Thymus (tissue), 11 donors: ENCODE data around the gene ACVR1C. TPM values are rescaled to one million over a fixed set of nuclear protein-coding genes. Genes with fewer than 3 reads are reported as not detected.

Experiments used
- DNase-seq, 9 donors: peaks; one replicate each; pipeline ENCODE4 v3.0.0-alpha.2; 2013; ENCODE audit warnings: low spot score in 9 of 9, low read depth in 6 of 9, missing footprints in 1 of 9
- H3K27ac ChIP-seq, 2 donors: one replicate each; pipeline ENCODE4 v1.5.1; 2013; ENCODE audit warnings: control low read depth in 1 of 2, low read depth in 1 of 2, low read length in 1 of 2, mild to moderate bottlenecking in 1 of 2, moderate library complexity in 1 of 2
- H3K27me3 ChIP-seq, 2 donors: one replicate each; pipeline ENCODE4 v1.5.1; 2013; ENCODE audit warnings: low read length in 1 of 2; ENCODE audit not compliant: control insufficient read depth in 2 of 2, insufficient read depth in 1 of 2
- H3K36me3 ChIP-seq, 2 donors: one replicate each; pipeline ENCODE4 v1.5.1; 2013; ENCODE audit warnings: low read length in 1 of 2, mild to moderate bottlenecking in 1 of 2, moderate library complexity in 1 of 2; ENCODE audit not compliant: control insufficient read depth in 2 of 2, insufficient read depth in 2 of 2
- H3K4me1 ChIP-seq, 2 donors: one replicate each; pipeline ENCODE4 v1.5.1; 2013; ENCODE audit warnings: low read length in 2 of 2; ENCODE audit not compliant: control insufficient read depth in 2 of 2, insufficient read depth in 2 of 2
- H3K4me3 ChIP-seq, 2 donors: one replicate each; pipeline ENCODE4 v1.5.1; 2013; ENCODE audit warnings: low read length in 2 of 2, control low read depth in 1 of 2, mild to moderate bottlenecking in 1 of 2
- H3K9me3 ChIP-seq, 2 donors: one replicate each; pipeline ENCODE4 v1.5.1; 2013; ENCODE audit warnings: low read length in 1 of 2, mild to moderate bottlenecking in 1 of 2; ENCODE audit not compliant: control insufficient read depth in 2 of 2, insufficient read depth in 1 of 2
- WGBS: extraction: QIAGEN DNeasy Blood & Tissue Kit; methylation state at CpG from one replicate; pipeline ENCODE4 v1.1.7; 2013; 5-methylcytosine and 5-hydroxymethylcytosine counted together
- polyA plus RNA-seq: library from polyadenylated mRNA; stranded (reverse); fragments of 200-250 nt; gene quantifications from one replicate; pipeline ENCODE4 v1.2.3, GENCODE V29; 2013
- total RNA-seq: library from RNA; stranded (reverse); fragments of 120-200 nt; gene quantifications from one replicate; pipeline ENCODE4 v1.2.4, GENCODE V29; 2013
- donor health status: healthy.

The ACVR1C gene
- total and polyA plus RNA-seq, 2 donors = 0.23 to 0.24 TPM

DNA sequence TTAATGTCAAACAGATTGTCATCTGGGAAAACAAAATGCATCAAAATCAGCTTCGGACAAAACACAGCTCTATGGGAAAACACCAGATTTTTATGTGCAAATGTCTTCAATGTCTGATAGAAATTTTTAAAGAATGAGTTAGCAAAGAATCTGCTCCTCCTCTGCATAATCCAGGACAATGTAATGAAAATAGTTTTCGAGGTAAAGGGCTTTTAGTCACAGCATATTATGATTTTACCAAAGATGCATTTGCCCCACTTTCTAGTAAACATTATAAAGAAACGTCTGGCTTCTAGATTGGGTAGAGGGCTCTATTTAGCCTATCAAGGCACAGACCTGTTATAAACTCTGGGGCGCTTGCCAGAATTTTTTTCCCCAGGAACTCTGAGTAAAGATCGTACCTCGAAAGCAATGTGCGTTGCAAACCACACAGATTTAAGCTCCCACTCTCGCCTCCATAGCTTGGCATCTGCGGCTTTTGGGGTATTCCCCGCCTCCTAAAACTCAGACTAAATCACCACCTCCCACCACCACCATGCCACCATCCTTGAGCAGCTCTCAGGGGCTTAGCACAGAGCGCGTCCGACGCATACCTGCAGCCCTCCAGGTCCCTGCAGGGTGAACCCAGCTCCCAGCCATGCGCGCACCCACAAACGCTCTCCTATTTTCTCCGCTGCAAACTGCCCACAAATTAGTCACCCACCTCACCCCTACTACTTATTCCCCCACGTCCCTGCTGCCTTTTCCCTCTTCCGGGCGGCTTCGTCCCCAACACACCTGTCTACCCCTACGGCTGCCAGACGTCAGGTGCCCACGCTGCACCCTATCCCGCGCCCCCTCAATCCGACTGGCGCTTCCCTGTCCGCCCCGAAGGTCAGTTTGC is 829 bp downstream of the ACVR1C start:
- peak in 4 of 9 donors; percentile 0 to 22 (median 6) for DNase-seq
- Histone ChIP-seq H3K27me3 (peaks cover 2 to 27% of the 10 kb centered on the region in 2 donors), H3K4me1 (peaks cover 0 to 11% of the 10 kb centered on the region in 2 donors), H3K27ac (no peak overlapping the region), H3K4me3 (peak overlapping the region; percentile 28 to 52), H3K36me3 (no peaks in the 10 kb centered on the region), H3K9me3 (no peaks in the 10 kb centered on the region)
- 6% methylated on average over 31 of the region's 31 CpGs for WGBS

- peak in 1 of 9 donors; percentile 20 for DNase-seq
- H3K4me1 ChIP-seq = peaks cover 0 to 11% of the 10 kb centered on the region in 2 donors
- no peaks in the 10 kb centered on the region for H3K36me3 ChIP-seq
- no peaks in the 10 kb centered on the region for H3K9me3 ChIP-seq
- no peak overlapping the region for H3K27ac ChIP-seq
- no peak overlapping the region for H3K4me3 ChIP-seq
- H3K27me3 ChIP-seq = peaks cover 2 to 27% of the 10 kb centered on the region in 2 donors
Measured at GRCh38 chr2:157625296-157625695, 3.4 kb downstream of the ACVR1C start.

DNA sequence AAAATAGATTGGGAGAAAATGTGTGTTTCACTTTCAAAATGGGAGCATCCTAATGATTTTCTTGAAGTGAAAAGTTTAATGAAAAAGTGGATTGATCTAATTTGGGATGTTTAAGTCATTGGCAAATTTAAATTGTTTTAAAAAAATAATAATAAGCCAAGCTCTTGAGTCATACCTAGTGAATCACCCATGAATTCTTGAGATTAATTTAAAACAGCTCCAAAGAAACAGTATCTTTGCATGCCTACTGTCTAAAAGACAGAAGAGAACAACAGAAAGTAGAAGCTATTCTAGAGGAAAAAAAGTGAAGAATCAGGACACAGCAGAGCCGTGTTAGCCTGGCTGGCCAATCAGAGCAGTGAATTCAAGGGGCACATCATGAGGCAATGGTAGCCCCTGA is 7.7 kb downstream of the ACVR1C start:
- no peak overlapping the region for H3K27ac ChIP-seq
- no peak for DNase-seq
- H3K9me3 ChIP-seq = no peaks in the 10 kb centered on the region
- H3K27me3 ChIP-seq = no peaks in the 10 kb centered on the region
- no peaks in the 10 kb centered on the region for H3K4me1 ChIP-seq
- H3K36me3 ChIP-seq = no peaks in the 10 kb centered on the region
- no peak overlapping the region for H3K4me3 ChIP-seq
- WGBS = 85% methylated on average over 1 of the region's 1 CpG

DNA sequence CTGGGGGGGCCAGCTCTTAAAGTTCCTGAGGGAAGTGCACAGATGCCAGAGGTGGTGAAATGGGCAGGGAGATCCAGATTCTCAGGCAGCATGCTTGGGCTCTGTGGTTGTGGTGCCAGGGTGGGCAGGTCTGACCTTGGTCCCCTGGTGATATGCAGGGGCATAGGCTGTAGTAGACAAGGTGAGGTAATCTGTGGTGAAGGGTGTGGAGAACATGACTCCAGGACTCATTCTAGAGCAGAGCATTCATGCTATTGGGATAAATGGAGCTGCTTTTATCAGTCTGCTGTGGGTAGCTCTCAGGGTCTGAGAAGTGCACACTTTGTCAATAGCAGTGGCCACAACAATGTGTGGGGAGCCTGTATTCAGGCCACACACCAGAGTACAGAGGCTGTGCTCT is 16.9 kb downstream of the ACVR1C start:
- Histone ChIP-seq H3K4me3 (no peak overlapping the region), H3K36me3 (no peaks in the 10 kb centered on the region), H3K4me1 (no peaks in the 10 kb centered on the region), H3K27ac (no peak overlapping the region), H3K27me3 (no peaks in the 10 kb centered on the region), H3K9me3 (peaks cover 0 to 3% of the 10 kb centered on the region in 2 donors)
- no peak for DNase-seq

DNA sequence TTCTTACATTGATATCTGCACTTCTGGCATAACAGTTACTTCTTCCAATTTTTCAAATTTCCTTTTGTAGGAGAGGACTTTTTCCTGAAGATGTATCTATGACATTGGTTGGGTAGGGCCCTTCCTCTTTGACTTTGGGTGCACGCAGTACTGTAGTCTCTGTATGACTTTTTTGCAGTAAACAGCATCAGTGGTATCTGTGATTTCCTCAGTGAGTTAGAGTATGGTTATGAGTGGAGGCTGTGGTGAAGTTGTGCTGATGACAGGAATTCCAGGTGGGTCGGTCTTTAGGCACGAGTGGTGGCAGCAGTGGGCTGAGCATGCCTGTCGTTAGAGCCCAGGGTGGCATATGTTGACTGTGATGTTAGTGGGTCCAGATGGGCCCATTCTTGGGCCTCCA is 17.6 kb downstream of the ACVR1C start:
- no peak overlapping the region for H3K27ac ChIP-seq

GRCh38 chr2:157606534-157606933 is 22.1 kb downstream of the ACVR1C start:
- Histone ChIP-seq H3K27me3 (no peaks in the 10 kb centered on the region), H3K36me3 (no peaks in the 10 kb centered on the region), H3K9me3 (peaks cover 0 to 3% of the 10 kb centered on the region in 2 donors), H3K4me1 (no peaks in the 10 kb centered on the region), H3K4me3 (no peak overlapping the region), H3K27ac (no peak overlapping the region)
- no peak for DNase-seq

More for the DNA sequence above, 17.6 kb downstream of the ACVR1C start:
- no peak for DNase-seq
- 98% methylated on average over 4 of the region's 4 CpGs for WGBS
- no peaks in the 10 kb centered on the region for H3K27me3 ChIP-seq
- H3K4me1 ChIP-seq = no peaks in the 10 kb centered on the region
- H3K9me3 ChIP-seq = peaks cover 0 to 3% of the 10 kb centered on the region in 2 donors
- no peak overlapping the region for H3K4me3 ChIP-seq
- H3K36me3 ChIP-seq = no peaks in the 10 kb centered on the region

GRCh38 chr2:157603198-157603597 is 25.5 kb downstream of the ACVR1C start:
- no peak overlapping the region for H3K4me3 ChIP-seq
- no peaks in the 10 kb centered on the region for H3K36me3 ChIP-seq
- 98% methylated on average over 1 of the region's 1 CpG for WGBS
- H3K27me3 ChIP-seq = no peaks in the 10 kb centered on the region
- DNase-seq = no peak
- no peak overlapping the region for H3K27ac ChIP-seq
- H3K4me1 ChIP-seq = no peaks in the 10 kb centered on the region
- H3K9me3 ChIP-seq = no peaks in the 10 kb centered on the region

DNA sequence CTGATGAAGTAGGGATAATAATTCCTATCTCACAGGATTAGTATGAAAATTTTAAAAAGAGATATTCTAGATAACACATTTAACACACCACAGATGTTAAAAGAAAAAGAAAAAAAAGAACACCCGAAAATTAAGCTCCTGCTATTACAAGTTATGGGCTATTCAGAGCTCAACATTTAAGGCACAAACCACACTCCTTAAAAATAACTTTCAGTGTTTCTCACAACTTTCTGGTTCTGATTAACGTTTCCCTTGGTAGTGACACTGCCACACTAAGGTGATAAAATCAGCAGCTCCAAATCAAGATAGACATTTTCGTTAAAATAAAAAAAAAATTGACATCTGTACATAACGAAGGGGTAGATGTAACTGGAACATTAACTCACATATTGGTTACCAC is 26.9 kb downstream of the ACVR1C start:
- Histone ChIP-seq H3K4me1 (peaks cover 0 to 4% of the 10 kb centered on the region in 2 donors), H3K27me3 (peaks cover 0 to 10% of the 10 kb centered on the region in 2 donors), H3K36me3 (no peaks in the 10 kb centered on the region), H3K27ac (no peak overlapping the region), H3K4me3 (no peak overlapping the region), H3K9me3 (peaks cover 0 to 3% of the 10 kb centered on the region in 2 donors)
- no peak for DNase-seq
- 94% methylated on average over 4 of the region's 4 CpGs for WGBS

DNA sequence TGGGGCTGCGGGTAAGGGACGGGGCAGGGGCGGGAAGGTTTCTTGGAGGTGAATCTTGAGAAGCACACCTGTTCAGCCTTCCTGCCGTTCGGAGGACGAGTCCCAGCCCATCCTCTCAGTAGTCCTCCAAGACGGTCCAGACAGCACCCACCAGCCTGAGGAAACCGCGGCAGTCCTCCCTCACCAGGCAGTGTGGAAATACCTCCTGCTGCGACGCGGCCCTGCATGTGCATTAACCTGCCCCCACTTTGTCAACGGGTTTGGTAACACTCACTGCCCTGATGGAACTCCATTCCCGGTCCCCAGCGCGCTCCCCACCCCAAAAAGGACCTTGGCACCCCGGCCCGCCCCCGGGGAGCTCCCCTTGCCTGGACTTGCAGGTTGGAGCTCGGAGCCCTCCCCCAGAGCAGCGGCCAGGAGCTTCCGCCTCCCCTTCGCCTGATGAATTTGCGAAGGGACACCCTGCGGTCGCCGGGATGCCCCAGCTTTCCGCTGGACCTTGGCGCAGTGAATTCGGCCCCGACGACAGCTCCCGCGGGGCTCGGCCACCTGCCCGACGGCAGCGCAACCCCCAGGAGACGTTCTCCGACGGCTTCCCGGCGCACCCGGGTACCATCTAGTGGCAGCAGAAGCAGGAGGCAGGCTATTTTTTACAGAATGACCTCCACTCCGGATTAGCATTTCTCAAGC is 31.5 kb downstream of the ACVR1C start:
- peaks cover 0 to 3% of the 10 kb centered on the region in 2 donors for H3K9me3 ChIP-seq
- H3K27ac ChIP-seq = no peak overlapping the region
- 29% methylated on average over 45 of the region's 45 CpGs for WGBS
- peak in 6 of 9 donors; percentile 3 to 48 (median 10) for DNase-seq
- peak overlapping the region in 1 of 2 donors; percentile 6 for H3K4me3 ChIP-seq
- no peaks in the 10 kb centered on the region for H3K36me3 ChIP-seq
- H3K27me3 ChIP-seq = peaks cover 0 to 19% of the 10 kb centered on the region in 2 donors
- peaks cover 0 to 4% of the 10 kb centered on the region in 2 donors for H3K4me1 ChIP-seq
